HepG2 (cell line): ENCODE measurements around the gene KCNJ4. TPM values are rescaled to one million over a fixed set of nuclear protein-coding genes. Genes with fewer than 3 reads are reported as not detected.

Experiments
- ATAC-seq: fragments of 200-7000 bp; cut with Tn5 transposase; 3 replicates; pipeline ENCODE4 v1.9.1; 2020; ENCODE audit warnings: mild to moderate bottlenecking, moderate library complexity
- BruUV-seq: library from RNA; stranded (reverse); fragments of 400-500 nt; replicated peaks from 2 replicates; lab custom pipeline; 2021; lab: Mats Ljungman, UMichigan
- CTCF ChIA-PET: fragments of 300-600 bp; formaldehyde crosslinking; extraction: SDS; loops from one replicate; lab custom pipeline; 2021; ENCODE audit warnings: low total read pairs, inconsistent platforms, low intra/inter-chr PET ratio; lab: Yijun Ruan, JAX
- POLR2A ChIA-PET: fragments of 350-600 bp; sonication (Branson Sonifier 250); formaldehyde crosslinking; loops from one replicate; lab custom pipeline; 2020; ENCODE audit warnings: antibody characterized with exemption, inconsistent platforms; lab: Yijun Ruan, JAX
- DNase-seq: peaks from one replicate; pipeline ENCODE4 v3.0.0-alpha.2; 2015; ENCODE audit warnings: low spot score
- FAIRE-seq: peaks from 3 replicates; lab custom pipeline; 2011; peaks lifted over from hg19 to GRCh38; lab: Jason Lieb, UNC
- H2AFZ ChIP-seq: one replicate; pipeline ENCODE4 v1.6.1; 2011; ENCODE audit warnings: low read length, inconsistent platforms
- H3K27ac ChIP-seq: fragments of 300-600 bp; 3 replicates; pipeline ENCODE4 v1.8.0; 2011; ENCODE audit warnings: mixed run types, mild to moderate bottlenecking, mixed read lengths, low read length, inconsistent platforms; ENCODE audit not compliant: insufficient read depth; ENCODE audit errors: extremely low read length
- H3K27me3 ChIP-seq, 2 experiments: fragments of 200-600 bp in 1 of 2; 2 replicates in 1 of 2; 3 replicates in 1 of 2; pipeline versions ENCODE4 v1.6.0 to v1.8.0; 2011; ENCODE audit warnings: low read length in 2 of 2, mild to moderate bottlenecking in 2 of 2, moderate library complexity in 2 of 2, inconsistent platforms in 1 of 2; ENCODE audit not compliant: insufficient read depth in 2 of 2, control insufficient read depth in 1 of 2
- H3K36me3 ChIP-seq, 2 experiments: fragments of 200-600 bp in 1 of 2; replicated peaks in 1 of 2; 2 replicates in 1 of 2; 3 replicates in 1 of 2; pipeline versions ENCODE4 v1.5.1 to v1.8.0; 2011; ENCODE audit warnings: low read length in 2 of 2, inconsistent platforms in 1 of 2; ENCODE audit not compliant: insufficient read depth in 2 of 2, control insufficient read depth in 1 of 2
- H3K4me1 ChIP-seq: 2 replicates; pipeline ENCODE4 v1.5.1; 2012; ENCODE audit warnings: low read length, inconsistent platforms; ENCODE audit not compliant: insufficient read depth
- H3K4me2 ChIP-seq: 2 replicates; pipeline ENCODE4 v1.6.0; 2011; ENCODE audit warnings: low read depth, low read length, inconsistent platforms
- H3K4me3 ChIP-seq, 3 experiments: fragments of 200-600 bp in 1 of 3; sonication (generic), shearing (Covaris generic) in 1 of 3; replicated peaks in 1 of 3; 2 replicates each; pipeline ENCODE4 v1.5.1; 2011 to 2016; ENCODE audit warnings: low read length in 3 of 3, inconsistent platforms in 2 of 3, low read depth in 2 of 3, mild to moderate bottlenecking in 2 of 3, control low read depth in 1 of 3, mixed read lengths in 1 of 3; ENCODE audit not compliant: insufficient read depth in 1 of 3
- H3K79me2 ChIP-seq: one replicate; pipeline ENCODE4 v1.6.1; 2011; ENCODE audit warnings: low read length, inconsistent platforms; ENCODE audit not compliant: insufficient read depth
- H3K9ac ChIP-seq: 2 replicates; pipeline ENCODE4 v1.6.0; 2011; ENCODE audit warnings: mild to moderate bottlenecking, low read depth, low read length, inconsistent platforms; ENCODE audit not compliant: insufficient read depth
- H3K9me3 ChIP-seq: 2 replicates; pipeline ENCODE4 v1.5.1; 2012; ENCODE audit warnings: mild to moderate bottlenecking, low read length
- H4K20me1 ChIP-seq: 2 replicates; pipeline ENCODE4 v1.6.0; 2011; ENCODE audit warnings: inconsistent platforms, mild to moderate bottlenecking, low read length, moderate library complexity; ENCODE audit not compliant: insufficient read depth
- NCOR1 ChIP-seq: fragments of 200-600 bp; sonication (generic); IDR thresholded peaks from 2 replicates; pipeline ENCODE4 v1.7.0; 2017; ENCODE audit warnings: antibody characterized with exemption, low read length, borderline replicate concordance
- RNF2 ChIP-seq: fragments of 450-650 bp; conservative IDR thresholded peaks from 2 replicates; pipeline ENCODE4 v1.6.1; 2016; ENCODE audit warnings: low read depth
- SPEN ChIP-seq: sonication (generic); formaldehyde crosslinking; IDR thresholded peaks from 2 replicates; pipeline ENCODE4 v1.5.1; 2020; ENCODE audit warnings: low read depth, mild to moderate bottlenecking, missing genetic modification reagents
- STAG1 ChIP-seq: sonication (generic); formaldehyde crosslinking; IDR thresholded peaks from 2 replicates; pipeline ENCODE4 v1.4.0; 2020; ENCODE audit warnings: missing genetic modification reagents
- SYNCRIP ChIP-seq: fragments of 200-400 bp; formaldehyde crosslinking; IDR thresholded peaks from 2 replicates; pipeline ENCODE4 v1.6.1; 2018; ENCODE audit warnings: mild to moderate bottlenecking, low read depth, low read length; ENCODE audit not compliant: insufficient read depth
- ZMAT3 ChIP-seq: sonication (generic); formaldehyde crosslinking; conservative IDR thresholded peaks from 2 replicates; pipeline ENCODE4 v1.7.0; 2021; ENCODE audit warnings: missing genetic modification reagents
- WGBS: methylation state at CpG from one replicate; pipeline ENCODE4 v1.1.6; 2017; ENCODE audit warnings: low lambda C conversion rate; 5-methylcytosine and 5-hydroxymethylcytosine counted together
- in situ Hi-C: cut with HindIII; loops from 2 replicates; pipeline ENCODE4 v1.10.0; 2017; ENCODE audit warnings: low pct_unique_long_range_greater_than_20kb; ENCODE audit not compliant: extremely low pct_ligation_motif_present
- intact Hi-C: fragments of 100-400 bp; cut with micrococcal nuclease; formaldehyde crosslinking; loops from one replicate; pipeline ENCODE4 v1.10.0; 2022; ENCODE audit not compliant: unreplicated experiment
- polyA plus RNA-seq, 8 experiments: library from polyadenylated mRNA; depleted of rRNA in 3 of 8; stranded (reverse) in 7 of 8; unstranded in 1 of 8; fragments of >200 nt; fragmentation: Illumina TruSeq in 4 of 8; extraction: Trizol in 4 of 8; gene quantifications; 2 replicates each; pipeline versions ENCODE4 v1.2.1 to v1.2.3, GENCODE V29; 2011 to 2016; ENCODE audit warnings: low read depth in 4 of 8, missing spikeins in 1 of 8, mixed read lengths in 1 of 8; ENCODE audit not compliant: insufficient read depth in 1 of 8
- total RNA-seq, 5 experiments: library from RNA; depleted of rRNA; stranded (reverse); fragments of >200 nt; fragmentation: Illumina TruSeq; extraction: Trizol; gene quantifications; 2 replicates each; pipeline ENCODE4 v1.2.3, GENCODE V29; 2016; ENCODE audit warnings: low read depth in 1 of 5
- TF ChIP-seq, protein P1 (sequence below): sonication (generic); formaldehyde crosslinking; IDR thresholded peaks from 2 replicates; pipeline ENCODE4 v1.5.0; 2020; ENCODE audit warnings: mild to moderate bottlenecking, missing genetic modification reagents, moderate library complexity

Gene KCNJ4
- total and polyA plus RNA-seq, 2 of the 13 experiments (the other 11 are each of a cell fraction or from before 2014, with no cell fraction given), result not detected

DNA sequence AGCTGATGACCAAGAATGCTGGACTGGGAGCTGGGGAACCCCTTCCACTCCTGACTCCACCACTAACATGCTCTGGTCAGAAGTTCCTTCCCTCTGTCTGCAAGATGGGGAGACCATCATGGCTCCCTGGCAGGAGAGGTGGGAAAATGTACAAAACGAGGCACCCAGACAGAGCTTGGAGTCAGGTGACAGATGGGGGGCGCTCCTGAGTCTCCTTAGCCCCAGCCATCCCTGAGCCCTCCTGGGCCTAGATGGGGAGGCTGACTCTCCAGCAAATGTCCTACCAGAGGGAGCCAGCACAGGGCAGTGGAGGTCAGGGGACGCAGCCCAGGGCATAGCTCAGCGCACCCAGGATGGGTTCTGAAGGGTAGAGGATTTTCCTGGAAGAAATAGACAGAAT is 20.0 kb downstream of the KCNJ4 start:
- in situ Hi-C loops (no loop called here), intact Hi-C loops (no loop called here)
- Histone ChIP-seq H3K4me3 (no peak overlapping the region), H3K27ac (no peak overlapping the region), H3K27me3 (peaks cover 2 to 21% of the 10 kb centered on the region in 2 experiments; a peak in 3 of 5 replicates), H4K20me1 (no peaks in the 10 kb centered on the region), H3K79me2 (no peaks in the 10 kb centered on the region), H3K4me2 (no peak overlapping the region), H3K9me3 (no peaks in the 10 kb centered on the region), H3K4me1 (peaks cover 8% of the 10 kb centered on the region; the same call in 1 of the 2 replicates), H3K9ac (no peak overlapping the region), H2AFZ (no peak overlapping the region), H3K36me3 (no peaks in the 10 kb centered on the region)
- DNase-seq, result no peak
- no peak for FAIRE-seq
- ATAC-seq, result no peak; the same call in 1 of the 3 replicates
- ChIA-PET POLR2A (no interaction called here), CTCF (no interaction called here)
- TF ChIP-seq SPEN (CRISPR knock-in tag) (no peak), STAG1 (peak; percentile 13; the same call in 1 of the 2 replicates), SYNCRIP (no peak), NCOR1 (no peak)
- TF ChIP-seq, protein P1, sequence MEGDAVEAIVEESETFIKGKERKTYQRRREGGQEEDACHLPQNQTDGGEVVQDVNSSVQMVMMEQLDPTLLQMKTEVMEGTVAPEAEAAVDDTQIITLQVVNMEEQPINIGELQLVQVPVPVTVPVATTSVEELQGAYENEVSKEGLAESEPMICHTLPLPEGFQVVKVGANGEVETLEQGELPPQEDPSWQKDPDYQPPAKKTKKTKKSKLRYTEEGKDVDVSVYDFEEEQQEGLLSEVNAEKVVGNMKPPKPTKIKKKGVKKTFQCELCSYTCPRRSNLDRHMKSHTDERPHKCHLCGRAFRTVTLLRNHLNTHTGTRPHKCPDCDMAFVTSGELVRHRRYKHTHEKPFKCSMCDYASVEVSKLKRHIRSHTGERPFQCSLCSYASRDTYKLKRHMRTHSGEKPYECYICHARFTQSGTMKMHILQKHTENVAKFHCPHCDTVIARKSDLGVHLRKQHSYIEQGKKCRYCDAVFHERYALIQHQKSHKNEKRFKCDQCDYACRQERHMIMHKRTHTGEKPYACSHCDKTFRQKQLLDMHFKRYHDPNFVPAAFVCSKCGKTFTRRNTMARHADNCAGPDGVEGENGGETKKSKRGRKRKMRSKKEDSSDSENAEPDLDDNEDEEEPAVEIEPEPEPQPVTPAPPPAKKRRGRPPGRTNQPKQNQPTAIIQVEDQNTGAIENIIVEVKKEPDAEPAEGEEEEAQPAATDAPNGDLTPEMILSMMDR, result peak; percentile 34
- WGBS, result 39% methylated on average over 3 of the region's 4 CpGs
- BruUV-seq, result no TSS peak

DNA sequence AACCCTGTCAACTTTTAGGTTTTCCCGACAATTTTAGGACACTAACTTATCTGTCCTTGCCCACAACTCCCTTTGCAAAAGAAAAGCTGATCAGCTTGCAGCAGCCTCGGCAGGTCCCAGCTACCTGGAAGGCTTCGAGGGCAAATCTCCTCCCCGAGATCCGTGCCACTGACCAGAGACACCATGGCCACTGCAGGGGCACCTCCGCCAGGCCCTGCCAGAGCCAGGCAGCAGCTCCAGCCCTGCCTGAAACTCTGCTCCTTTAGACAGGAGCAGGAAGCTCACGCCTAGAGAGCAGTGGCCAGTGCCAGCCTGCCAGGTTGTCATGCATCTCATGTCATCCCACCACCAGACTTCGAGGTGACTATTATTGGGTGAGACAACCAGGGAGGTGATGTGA is 21.1 kb downstream of the KCNJ4 start:
- no peak overlapping the region for H3K4me3 ChIP-seq
- ATAC-seq (no peak), DNase-seq (no peak), FAIRE-seq (no peak)
- H3K36me3 ChIP-seq, result no peaks in the 10 kb centered on the region
- no TSS peak for BruUV-seq
- POLR2A ChIA-PET, result no interaction called here
- no peak overlapping the region for H3K4me2 ChIP-seq
- no peak overlapping the region for H2AFZ ChIP-seq
- intact Hi-C loops, result no loop called here
- H3K9me3 ChIP-seq, result no peaks in the 10 kb centered on the region
- no peak overlapping the region for H3K9ac ChIP-seq
- peaks cover 8% of the 10 kb centered on the region; the same call in 1 of the 2 replicates for H3K4me1 ChIP-seq
- 0% methylated on average over 2 of the region's 8 CpGs for WGBS
- TF ChIP-seq RNF2, result no peak
- no peak for TF ChIP-seq ZMAT3 (CRISPR knock-in tag)
- TF ChIP-seq, all 625 proteins: peak for 0
- no peaks in the 10 kb centered on the region for H3K79me2 ChIP-seq
- no peaks in the 10 kb centered on the region for H4K20me1 ChIP-seq
- H3K27me3 ChIP-seq, result peaks cover 2 to 21% of the 10 kb centered on the region in 2 experiments; a peak in 3 of 5 replicates
- H3K27ac ChIP-seq, result no peak overlapping the region
- in situ Hi-C loops, result no loop called here
- CTCF ChIA-PET, result no interaction called here
